NK-92 (cell line): ENCODE results near the gene LUZP1.
"Not testable (repeated sequence)": the region's sequence is repeated elsewhere in the genome, so short reads cannot be mapped to it uniquely, and the experiment has no call there.

Experiments used
- DNase-seq: peaks from one replicate; lab custom pipeline; 2025; ENCODE audit not compliant: unreplicated experiment; lab: John Stamatoyannopoulos, UW

Gene LUZP1

GRCh38 chr1:23188936-23189452, 20.3 kb upstream of the LUZP1 start:
- DNase-seq: not testable (repeated sequence)

GRCh38 chr1:23188434-23188884, 19.8 kb upstream of the LUZP1 start:
- no peak for DNase-seq

GRCh38 chr1:23187637-23188036, 19.0 kb upstream of the LUZP1 start:
- no peak for DNase-seq

GRCh38 chr1:23185381-23185780, 16.7 kb upstream of the LUZP1 start:
- no peak for DNase-seq

GRCh38 chr1:23184212-23184934, 15.7 kb upstream of the LUZP1 start:
- no peak for DNase-seq

GRCh38 chr1:23179862-23180261, 11.2 kb upstream of the LUZP1 start:
- DNase-seq: no peak

- no peak for DNase-seq
Measured at GRCh38 chr1:23178950-23179349, 10.3 kb upstream of the LUZP1 start.

- DNase-seq: no peak
Measured at GRCh38 chr1:23178414-23178813, 9.8 kb upstream of the LUZP1 start.

GRCh38 chr1:23177438-23178380, 9.1 kb upstream of the LUZP1 start:
- DNase-seq: no peak

- DNase-seq: no peak
Measured at GRCh38 chr1:23177031-23177430, 8.4 kb upstream of the LUZP1 start.

- DNase-seq: no peak
Measured at GRCh38 chr1:23174426-23175110, 5.9 kb upstream of the LUZP1 start.

GRCh38 chr1:23171181-23171755, 2.6 kb upstream of the LUZP1 start:
- no peak for DNase-seq

GRCh38 chr1:23169727-23170335, 1.2 kb upstream of the LUZP1 start:
- DNase-seq: no peak

GRCh38 chr1:23169195-23169575, 529 bp upstream of the LUZP1 start:
- DNase-seq: no peak

GRCh38 chr1:23168079-23168444, 594 bp downstream of the LUZP1 start:
- DNase-seq: no peak

GRCh38 chr1:23167353-23168078, 1.1 kb downstream of the LUZP1 start:
- no peak for DNase-seq

GRCh38 chr1:23166854-23167253, 1.8 kb downstream of the LUZP1 start:
- DNase-seq: no peak

- no peak for DNase-seq
Measured at GRCh38 chr1:23163395-23163794, 5.3 kb downstream of the LUZP1 start.

GRCh38 chr1:23159963-23160877, 8.4 kb downstream of the LUZP1 start:
- DNase-seq: no peak
